ENCODE results near the gene C19orf12.

The C19orf12 gene

GRCh38 chr19:29714953-29715700, at the start of gene C19orf12:
TSS of gene C19orf12 (minus strand) at chr19:29715261. CDS start at chr19:29708413, 6,848 bp downstream.
- DNase-seq (ENCODE audit: low read depth), result peak; percentile 55

GRCh38 chr19:29764361-29764760, 49.3 kb upstream of the C19orf12 start:
- no peak for DNase-seq (ENCODE audit: low read depth)

- no peak for DNase-seq (ENCODE audit: low read depth)
These were observed 48.1 kb upstream of the C19orf12 start for GRCh38 chr19:29763196-29763595.

- DNase-seq (ENCODE audit: low read depth), result no peak
These were observed 46.6 kb upstream of the C19orf12 start for GRCh38 chr19:29761575-29762232.

- no peak for DNase-seq (ENCODE audit: low read depth)
These were observed 45.9 kb upstream of the C19orf12 start for GRCh38 chr19:29760752-29761502.

- no peak for DNase-seq (ENCODE audit: low read depth)
These were observed 44.3 kb upstream of the C19orf12 start for GRCh38 chr19:29759359-29759758.

GRCh38 chr19:29758863-29759262, 43.8 kb upstream of the C19orf12 start:
- DNase-seq (ENCODE audit: low read depth), result no peak

GRCh38 chr19:29757551-29757950, 42.5 kb upstream of the C19orf12 start:
- DNase-seq (ENCODE audit: low read depth), result no peak

- no peak for DNase-seq (ENCODE audit: low read depth)
These were observed 38.9 kb upstream of the C19orf12 start for GRCh38 chr19:29753934-29754305.

- no peak for DNase-seq (ENCODE audit: low read depth)
These were observed 38.3 kb upstream of the C19orf12 start for GRCh38 chr19:29753190-29753933.

- DNase-seq (ENCODE audit: low read depth), result no peak
These were observed 37.5 kb upstream of the C19orf12 start for GRCh38 chr19:29752450-29753025.

- no peak for DNase-seq (ENCODE audit: low read depth)
These were observed 36.9 kb upstream of the C19orf12 start for GRCh38 chr19:29751932-29752331.

- DNase-seq (ENCODE audit: low read depth), result no peak
These were observed 34.9 kb upstream of the C19orf12 start for GRCh38 chr19:29750001-29750400.

GRCh38 chr19:29748996-29749849, 34.2 kb upstream of the C19orf12 start:
- no peak for DNase-seq (ENCODE audit: low read depth)

GRCh38 chr19:29745253-29745652, 30.2 kb upstream of the C19orf12 start:
- no peak for DNase-seq (ENCODE audit: low read depth)

GRCh38 chr19:29743681-29744080, 28.6 kb upstream of the C19orf12 start:
- DNase-seq (ENCODE audit: low read depth), result no peak

- DNase-seq (ENCODE audit: low read depth), result no peak
These were observed 26.7 kb upstream of the C19orf12 start for GRCh38 chr19:29741776-29742175.

- DNase-seq (ENCODE audit: low read depth), result no peak
These were observed 26.2 kb upstream of the C19orf12 start for GRCh38 chr19:29741226-29741625.

- DNase-seq (ENCODE audit: low read depth), result no peak
These were observed 22.5 kb upstream of the C19orf12 start for GRCh38 chr19:29737461-29738000.

- no peak for DNase-seq (ENCODE audit: low read depth)
These were observed 20.8 kb upstream of the C19orf12 start for GRCh38 chr19:29735829-29736228.
